ENCODE measurements around the gene PTPRN2.

- TF ChIP-seq CTCF (conservative IDR thresholded peaks at IDR 0.05): no peak
- no peak for TF ChIP-seq EZH2 (IDR thresholded peaks at IDR 0.05; ENCODE audit: low read depth)
Measured at GRCh38 chr7:157653827-157654207, 933.8 kb downstream of the PTPRN2 start.

Measured in PC-9 (cell line).